DMS53 (cell line): ENCODE data around the gene DUSP10.
A peak's percentile ranks its signal among the peaks of the same experiment; 100 is the strongest.

ENCODE experiments used
- DNase-seq: peaks from one replicate; lab custom pipeline; 2025; lab: John Stamatoyannopoulos, UW

Gene DUSP10

DNA sequence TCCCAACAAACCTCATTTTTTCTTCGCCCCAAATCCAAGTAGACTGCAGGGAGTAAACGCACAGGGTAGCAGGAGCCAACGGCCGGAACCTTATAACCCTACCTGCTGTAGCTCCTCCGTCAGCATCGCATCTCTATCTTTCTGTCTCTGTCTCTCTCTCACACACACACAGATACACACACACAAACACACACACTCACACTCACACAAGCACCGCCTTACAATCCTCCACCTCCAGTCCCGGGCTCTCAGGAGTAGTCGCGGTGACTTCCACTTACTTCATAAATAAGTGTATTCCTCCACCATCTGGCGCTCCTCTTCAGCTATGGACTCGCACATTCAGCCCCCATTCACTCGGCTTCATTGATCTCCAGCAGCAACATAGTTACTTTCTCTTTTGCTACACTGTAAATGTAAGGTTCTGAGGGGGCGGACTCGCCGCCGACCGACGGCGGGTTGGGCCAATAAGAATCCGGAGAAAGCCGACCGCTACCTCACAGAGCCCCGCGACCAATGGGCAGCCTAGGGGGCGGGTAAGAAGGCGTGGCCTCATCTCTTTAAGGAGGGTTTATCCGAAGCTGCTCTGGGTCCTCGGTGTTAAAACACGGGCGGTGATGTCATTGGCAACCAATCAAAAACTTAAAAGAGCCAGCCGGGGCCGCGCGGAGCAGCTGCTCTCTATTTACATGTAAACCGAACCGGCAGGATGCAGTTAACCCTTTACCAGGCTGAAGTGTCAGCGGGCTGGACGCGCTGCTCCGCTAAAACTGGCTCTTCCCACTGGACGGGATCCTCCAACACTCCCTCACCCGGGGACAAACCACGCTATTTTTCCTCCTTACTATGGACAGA, at the start of gene DUSP10:
Gene DUSP10, minus strand, starts transcription at position 387 of the 852 bp plus-strand sequence. CDS start 2,345 bp downstream, outside the sequence.
- peak; percentile 100 for DNase-seq

DNA sequence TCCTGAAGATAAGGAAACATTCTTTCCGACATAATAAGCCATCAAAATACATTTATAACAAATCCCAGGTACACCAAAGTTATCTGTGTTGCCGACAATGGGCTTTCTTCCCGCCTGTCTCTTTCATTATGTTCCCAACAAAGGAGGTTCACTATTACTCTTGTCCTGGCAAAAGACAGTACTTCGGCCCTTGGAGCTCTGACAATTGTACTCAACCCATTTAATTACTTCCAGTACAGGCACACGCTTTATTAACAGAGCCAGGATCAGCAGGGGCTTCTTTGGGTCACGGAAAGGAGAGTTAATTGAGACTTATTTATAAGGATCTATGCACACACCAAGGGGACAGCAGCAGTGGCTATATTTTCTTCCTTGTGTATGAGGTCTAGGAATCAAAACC, 46.6 kb upstream of the DUSP10 start:
- DNase-seq = no peak

DNA sequence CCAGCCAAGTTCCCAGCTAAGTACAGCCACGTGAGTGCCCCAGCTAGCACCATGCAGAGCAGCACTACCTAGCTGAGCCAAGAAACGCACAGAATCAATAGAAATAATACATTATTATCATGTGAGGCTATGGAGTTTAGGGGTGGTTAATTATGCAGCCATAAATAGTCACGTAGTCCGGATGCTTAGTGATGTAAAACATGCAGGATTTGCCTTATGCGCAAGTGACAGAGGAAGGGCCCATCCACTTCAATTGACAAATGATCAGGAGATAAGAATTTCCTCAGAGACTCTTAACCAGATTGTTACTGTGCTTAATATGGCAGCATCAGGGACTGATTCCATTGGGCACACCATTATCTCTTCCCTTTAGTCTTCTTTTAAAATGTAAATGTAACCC, 44.8 kb upstream of the DUSP10 start:
- DNase-seq = no peak

DNA sequence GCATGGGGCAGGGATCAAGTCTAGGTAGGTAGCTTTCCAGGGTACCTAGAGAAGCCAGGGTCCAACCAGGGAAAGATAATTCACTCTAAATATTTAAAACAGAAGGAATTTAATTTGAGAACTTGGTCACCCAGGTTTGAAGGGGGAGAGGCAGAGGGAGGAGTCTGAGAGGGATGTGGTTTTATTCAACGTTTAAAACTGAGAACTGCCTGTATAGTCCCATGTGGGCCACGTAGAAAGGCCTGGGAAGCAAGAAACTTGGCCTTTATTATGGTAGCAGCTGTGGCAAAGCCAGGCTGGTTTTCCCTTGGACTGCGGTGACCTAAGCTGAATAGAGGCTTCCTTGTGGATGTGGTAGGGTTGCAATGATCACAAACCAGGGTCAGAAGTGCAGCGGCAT, 42.0 kb upstream of the DUSP10 start:
- no peak for DNase-seq

DNA sequence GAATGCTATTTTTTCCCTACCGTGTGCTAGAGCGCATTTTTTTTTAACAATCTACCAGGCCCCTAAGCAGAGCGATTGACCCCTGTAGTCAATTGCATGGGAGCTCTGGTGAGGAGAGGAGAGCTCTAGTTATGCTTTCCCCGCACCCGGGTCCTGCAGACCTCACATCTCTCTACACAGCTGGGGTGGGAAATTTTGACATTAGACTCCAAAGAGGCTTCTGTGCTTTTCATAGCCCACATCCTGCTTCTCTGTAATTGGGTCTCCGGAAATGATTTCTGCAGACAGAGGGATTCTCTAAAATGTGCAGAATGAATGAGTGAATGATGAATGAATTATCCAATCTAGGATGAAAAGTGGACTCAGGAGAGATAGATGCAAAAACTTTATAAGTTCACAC, 41.5 kb upstream of the DUSP10 start:
- DNase-seq = no peak

DNA sequence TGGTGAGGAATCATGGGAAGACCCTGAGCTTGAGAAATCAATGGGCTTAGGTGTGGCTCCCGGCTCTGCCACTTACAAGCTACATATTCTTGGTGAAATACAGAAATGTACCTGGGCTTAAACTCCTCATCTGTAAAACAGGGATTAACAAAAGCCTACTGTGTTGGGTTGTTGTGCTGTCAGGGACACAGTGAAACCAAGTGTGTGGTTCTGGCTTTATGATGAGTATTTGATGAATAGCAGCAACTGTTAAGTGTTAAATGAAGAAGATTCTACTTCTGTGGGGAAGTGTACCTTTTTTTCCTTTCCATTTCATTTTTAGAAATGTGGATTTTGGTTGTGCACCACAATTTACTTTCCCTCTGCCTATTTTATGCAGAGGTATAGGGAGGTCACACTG, 41.1 kb upstream of the DUSP10 start:
- no peak for DNase-seq

DNA sequence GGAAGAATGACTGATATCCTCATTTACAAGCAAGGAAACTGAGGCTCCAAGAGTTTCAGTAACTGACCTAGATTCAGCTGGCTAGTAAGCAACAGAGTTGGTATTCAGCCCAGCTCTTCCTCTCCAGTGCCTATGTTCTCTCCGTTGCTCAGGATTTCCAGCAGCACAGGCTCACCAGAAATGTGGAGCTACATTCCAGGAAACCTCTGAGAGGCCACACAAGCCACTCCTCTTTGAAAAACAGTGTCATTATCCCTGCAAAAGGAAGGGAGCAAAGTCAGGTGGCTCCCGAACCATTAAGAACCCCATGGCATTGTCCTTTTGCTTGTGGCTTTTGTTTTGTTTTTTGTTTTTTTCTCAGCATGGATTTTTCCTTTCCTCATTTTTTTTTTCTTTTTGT, 40.6 kb upstream of the DUSP10 start:
- DNase-seq = no peak

DNA sequence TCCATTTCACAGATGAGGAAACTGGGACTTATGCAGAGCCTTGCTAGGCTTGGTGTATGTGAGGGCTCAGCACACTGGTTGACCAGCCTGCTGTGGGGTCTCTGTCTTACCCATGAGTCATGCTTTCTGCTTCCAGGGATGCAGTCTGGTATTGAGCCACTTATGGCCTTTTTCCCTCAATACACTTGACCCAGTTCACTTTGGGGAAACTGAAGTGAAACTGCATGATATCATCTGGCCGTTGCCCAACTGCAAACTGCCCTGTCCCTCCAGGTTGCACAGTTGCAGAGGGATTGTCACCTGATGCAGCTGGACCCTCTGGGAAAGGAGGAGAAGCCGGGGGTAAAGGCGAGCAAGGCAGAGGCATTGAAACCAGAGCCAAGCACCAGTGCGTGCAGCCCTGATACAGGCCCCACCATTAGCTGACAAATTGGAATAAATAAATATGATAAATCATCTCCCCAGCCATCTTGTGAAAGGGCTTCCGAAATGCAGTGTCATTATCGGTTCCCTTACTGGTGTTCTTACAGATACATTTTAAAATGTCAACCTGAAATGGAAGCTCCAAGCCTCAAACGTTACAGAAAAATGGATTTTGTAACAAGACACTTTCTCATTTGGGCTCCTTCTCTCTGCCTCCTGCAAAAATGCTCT, 39.3 kb upstream of the DUSP10 start:
- DNase-seq = peak; percentile 30

DNA sequence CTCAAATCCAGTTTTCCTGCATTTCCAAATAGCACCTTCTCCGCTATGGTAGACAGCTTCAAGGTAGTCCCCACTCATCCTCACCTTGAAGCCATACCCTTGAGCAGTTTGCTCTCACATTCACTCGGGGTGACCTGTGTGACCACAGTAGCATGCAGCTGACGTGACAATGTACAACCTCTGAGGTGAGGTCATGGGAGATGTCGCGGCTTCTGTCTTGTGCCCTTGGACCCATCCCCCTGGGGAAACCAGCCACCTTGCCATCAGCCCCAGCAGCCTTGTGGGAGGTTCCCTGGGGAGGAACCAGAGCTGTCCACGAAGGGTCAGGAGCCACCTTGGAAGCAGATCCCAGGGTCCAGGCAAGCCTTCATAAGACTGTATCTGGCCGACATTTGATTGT, 38.3 kb upstream of the DUSP10 start:
- no peak for DNase-seq

DNA sequence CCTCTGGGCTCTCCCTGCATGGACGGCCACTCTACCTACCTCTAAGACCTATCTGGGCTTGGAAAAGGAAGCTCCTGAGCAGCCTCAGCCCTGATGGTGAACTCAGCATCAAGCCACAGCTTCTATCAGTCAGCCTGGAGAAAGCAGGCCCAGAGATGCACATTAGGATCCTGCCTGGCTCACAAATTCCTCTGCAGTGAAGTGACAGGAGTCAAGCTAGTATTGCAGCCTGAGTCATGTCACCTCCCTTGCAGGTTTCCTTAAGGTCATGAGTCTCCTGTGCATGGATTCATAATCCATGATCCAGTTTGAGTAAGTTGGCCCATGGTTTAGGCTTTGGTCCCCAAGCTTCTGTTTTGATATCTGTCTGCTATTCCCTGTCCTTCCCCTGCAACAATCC, 37.9 kb upstream of the DUSP10 start:
- DNase-seq = no peak

DNA sequence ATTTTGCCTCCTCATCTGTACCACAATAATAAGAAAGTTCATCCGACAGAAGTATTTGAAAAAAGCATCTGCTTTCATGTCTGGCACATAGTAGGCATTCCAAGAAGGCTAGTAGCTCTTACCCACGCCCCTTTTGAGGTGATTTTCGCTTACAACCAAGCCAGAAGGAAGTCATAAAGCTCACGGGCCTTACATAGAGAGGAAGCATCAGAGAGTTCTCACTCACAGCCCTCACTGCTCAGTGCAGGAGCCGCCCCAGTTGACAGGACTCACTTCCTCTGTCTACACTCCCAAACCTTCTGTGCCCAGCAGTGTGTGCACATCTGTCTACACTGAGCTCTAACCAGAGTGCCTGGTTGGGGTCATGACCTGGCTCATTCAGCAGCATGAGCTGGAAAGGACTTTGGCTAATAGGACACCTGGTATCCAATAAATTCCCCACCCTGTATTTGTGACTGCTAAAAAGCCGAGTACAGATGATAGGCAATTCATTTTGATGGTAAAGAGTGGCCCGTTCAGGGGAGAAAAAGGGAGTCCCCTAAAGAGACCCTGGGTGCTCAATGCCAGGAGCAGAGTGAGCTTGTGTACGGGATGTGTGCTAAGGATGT, 36.8 kb upstream of the DUSP10 start:
- DNase-seq = no peak

DNA sequence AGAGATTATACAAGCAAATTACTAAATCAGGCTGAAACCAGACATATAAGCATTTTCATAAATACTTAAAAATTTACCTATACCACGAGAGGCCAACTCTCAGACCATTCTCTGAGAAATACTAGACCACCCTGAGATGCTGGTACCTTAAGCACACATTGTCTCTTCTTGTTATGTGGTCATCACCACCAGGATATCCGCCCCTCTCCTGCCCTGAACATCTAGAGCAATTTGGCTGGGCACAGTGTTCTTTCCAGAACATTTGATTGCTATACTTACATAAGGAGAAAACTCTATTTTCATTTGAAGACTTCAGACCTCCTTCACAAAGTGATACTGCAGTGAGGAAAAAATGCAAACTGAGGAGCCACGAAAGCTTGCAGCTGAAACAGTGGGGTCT, 36.2 kb upstream of the DUSP10 start:
- DNase-seq = no peak

DNA sequence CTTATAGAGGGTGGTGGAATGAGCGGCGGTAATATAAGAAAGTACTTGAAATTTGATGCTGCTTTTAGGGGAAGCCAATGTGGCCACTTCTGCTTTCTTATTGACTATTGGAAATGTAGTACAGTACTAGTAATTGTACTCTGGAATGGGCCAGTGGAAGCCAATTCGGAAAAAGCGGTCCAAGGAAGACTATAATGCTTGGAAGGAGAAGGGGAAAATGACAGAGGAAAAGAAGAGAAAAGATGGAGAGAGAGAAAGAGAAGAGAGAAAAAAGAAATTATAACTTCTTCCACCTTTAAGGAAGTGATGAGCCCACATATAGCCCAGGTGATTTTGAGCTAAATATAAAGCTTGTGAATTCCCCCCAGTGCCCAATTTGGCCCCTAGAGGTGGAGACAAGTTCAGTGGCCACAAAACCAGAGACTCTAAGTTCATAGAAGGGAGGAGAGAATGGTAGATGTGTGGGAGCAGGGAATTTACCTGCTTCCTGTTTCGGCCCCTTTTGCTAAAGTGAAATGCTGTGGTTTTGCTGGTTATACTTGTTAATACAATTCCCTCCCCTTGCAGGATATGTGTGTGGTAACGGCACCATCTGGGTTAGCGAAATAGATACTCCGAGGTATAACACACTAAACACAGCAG, 35.7 kb upstream of the DUSP10 start:
- no peak for DNase-seq

DNA sequence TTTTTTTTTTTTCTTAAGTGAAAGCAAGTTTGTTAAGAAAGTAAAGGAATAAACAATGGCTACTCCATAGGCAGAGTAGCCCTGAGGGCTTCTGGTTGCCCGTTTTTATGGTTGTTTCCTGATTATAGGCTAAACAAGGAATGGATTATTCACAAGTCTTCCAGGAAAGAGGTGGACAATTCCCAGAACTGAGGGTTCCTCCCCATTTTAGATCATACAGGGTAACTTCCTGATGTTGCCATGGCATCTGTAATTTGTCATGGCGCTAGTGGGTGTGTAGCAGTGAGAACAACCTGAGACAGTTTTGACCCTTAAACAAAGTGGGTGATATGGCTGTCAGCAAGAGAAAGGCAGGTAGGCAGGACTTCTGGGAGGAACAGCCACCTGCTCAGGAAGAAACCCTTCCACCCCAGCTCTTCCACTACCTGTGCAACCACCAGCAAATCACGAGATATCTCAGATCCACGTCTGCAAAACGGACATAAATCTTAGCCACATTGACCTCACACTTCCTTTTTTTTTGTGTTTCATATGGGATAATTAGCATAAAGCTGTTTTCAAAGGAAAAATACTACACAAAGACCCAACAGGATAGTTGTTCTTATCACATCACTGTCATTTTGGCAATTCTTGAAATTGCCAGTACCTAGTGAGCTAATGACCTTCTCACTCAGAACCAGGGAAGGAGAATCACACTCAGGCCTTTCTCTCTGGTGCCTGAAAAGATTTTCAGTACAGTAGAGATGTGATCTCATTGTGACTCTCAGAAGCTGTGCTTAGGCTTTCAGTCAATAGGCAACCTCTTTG, 34.8 kb upstream of the DUSP10 start:
- peak; percentile 27 for DNase-seq

DNA sequence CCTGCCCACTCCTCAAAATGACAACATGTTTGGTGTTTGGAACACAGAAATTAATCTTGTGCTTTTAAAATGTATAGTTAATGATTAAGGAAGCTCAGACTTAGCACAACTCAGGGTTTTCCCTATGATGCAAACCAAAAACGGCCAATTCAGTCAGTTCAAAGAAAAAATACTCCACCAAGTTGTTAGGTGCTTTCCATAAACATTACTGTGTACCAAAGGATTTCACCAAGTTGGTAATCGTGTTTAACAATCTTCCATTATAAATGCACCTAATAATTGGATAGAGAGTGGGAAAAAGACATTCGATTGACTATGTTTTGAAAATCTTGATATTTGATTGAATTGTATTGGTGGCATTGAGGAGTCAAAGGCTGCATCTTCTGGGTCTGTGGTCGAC, 33.3 kb upstream of the DUSP10 start:
- peak; percentile 23 for DNase-seq

DNA sequence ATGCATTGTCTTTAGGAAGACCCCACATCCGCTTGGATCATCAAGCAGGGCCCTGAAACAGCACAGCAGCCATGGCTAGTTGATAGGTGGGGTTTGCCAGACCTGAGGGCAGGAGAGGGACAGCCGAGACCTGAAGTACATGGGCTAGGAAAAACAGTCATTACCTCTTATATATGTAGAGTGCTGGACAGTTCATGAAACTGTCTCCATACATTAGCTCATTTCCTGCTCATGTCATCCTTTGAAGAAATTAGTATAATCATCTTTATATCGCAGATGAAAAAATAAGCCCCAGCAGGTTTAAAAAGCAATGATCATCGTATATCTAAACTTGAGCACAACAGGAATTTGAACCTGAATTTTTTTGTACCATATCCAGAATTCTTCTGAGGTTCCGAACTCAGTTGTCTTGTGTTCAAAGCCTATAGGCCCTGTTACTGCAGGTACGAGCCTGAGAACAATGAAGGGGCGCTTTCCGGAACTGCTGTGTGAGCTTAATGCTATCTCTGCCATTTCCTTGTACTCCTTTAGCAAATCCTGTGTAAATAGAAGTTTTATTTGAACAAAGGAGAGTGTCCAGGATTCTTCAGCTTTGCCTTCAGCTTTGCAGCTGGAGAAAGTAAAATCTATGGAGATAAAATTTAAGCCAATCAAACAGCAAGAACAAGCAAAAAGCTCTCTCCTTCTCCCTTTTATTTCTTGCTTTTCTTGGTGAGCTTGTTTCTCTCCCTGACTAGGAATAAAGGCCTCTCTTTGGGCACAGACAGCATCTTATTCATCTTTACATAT, 32.4 kb upstream of the DUSP10 start:
- DNase-seq = peak; percentile 87

DNA sequence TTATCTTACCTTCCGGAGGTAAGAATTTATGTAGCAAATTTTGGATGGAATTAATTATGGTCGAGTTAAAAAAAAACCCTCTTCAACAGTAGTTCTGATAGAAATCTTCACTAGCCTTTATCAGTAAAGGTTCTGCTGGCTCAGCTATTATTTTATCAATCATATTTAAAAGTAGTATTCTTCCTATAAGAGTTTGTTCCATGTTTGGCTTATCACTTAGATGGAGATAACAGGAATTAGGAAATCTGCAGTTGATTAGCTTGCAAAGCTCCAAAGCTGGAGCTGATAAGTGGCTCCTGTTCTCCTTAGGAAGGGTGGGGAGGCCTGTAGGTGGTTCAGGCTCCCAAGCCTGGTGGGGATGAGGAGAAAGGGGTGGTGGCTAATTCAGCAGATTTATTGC, 31.5 kb upstream of the DUSP10 start:
- DNase-seq = no peak

DNA sequence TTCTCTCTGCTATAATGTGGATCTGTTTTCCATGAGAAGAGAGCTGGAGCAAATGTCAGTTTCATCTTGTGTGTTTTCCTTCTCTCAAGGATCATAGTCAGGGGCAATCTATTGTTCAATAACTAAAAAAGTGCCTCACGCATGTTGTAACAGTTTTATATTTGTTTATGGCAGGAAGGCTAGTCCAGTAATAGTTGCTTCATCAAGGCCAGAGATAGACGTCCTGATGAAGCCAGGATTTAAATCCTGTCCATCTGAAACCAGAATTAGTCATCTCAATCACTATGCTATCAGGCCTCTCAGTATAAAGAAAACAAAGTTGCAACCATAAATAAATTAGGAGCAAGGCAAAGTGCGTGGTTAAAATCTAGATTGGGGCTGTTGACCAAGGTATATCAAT, 30.2 kb upstream of the DUSP10 start:
- no peak for DNase-seq

DNA sequence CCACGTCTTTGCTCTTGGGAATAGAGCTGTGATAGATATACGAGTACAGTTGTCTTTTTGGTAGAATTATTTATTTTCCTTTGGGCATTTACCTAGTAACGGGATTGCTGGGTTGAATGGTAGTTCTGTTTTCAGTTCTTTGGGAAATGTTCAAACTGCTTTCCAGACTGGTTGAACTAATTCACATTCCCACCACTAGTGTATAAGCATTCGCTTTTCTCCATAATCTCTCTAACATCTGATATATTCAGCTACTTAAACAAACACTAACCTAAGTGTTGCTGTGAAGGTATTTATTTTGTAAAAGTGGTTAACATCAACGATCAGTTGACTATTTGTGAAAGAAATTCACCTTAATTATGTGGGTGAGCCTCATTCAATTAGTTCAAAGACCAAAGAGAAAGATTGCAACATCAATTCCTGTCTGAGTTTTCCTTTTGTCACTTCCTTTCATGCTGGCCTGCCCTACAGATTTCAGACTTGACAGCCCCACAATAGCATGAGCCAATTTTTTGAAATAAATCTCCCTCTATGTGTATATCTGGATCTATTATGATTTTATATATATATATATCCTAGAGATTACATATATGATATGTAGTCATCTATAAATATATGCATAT, 26.7 kb upstream of the DUSP10 start:
- DNase-seq = no peak

DNA sequence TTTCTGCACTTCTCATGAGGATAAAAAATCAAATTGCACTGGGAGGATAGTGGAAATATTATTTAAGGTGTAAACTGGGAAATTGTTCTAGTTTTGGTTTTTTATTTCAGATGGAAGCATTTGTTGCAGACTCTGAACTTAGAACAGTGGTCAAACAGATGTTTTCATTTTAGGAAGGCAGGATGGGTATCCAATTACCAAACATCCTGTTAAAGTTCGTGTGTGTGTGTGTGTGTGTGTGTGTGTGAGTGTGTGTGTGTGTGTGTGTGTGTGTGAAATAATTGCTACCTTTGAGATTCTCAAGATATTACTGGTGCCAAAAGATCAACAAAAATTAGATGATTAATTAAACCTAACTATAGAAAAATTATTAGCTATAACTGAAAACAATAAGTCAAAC, 24.3 kb upstream of the DUSP10 start:
- DNase-seq = peak; percentile 41

DNA sequence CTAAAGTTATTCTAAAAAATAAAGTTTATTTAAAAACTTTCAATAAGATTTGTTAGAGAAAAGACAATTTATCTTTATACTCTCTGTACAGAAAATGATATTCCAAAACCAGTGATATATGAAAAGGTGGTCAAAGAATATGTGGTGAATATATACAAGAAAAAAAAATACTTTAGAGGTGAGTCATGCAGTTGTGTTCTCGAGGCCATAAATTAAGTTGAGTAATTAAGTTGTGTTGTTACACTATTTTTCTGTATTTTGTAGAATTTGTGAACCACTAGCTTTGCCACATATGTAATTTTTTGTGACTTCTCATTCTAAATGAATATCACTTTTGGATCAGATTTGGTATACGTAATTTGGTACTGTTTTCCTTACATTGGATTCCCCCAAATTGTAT, 23.6 kb upstream of the DUSP10 start:
- DNase-seq = no peak
